Measurements from ENCODE around the gene EPN1.

Gene EPN1

GRCh38 chr19:55653651-55654322, 21.2 kb upstream of the EPN1 start:
- POLR2A ChIA-PET: interaction anchor here (0.7 to 1.4 kb wide), 10 partner anchors 11 to 248 kb away, joined by 3 to 10 read pairs (median 4); partner anchors contain the start of genes FIZ1, UBE2S, ZNF628 and ZNF784

GRCh38 chr19:55654323-55654867, 20.6 kb upstream of the EPN1 start:
- ChIA-PET POLR2A (interaction anchor here (0.5 to 1.4 kb wide), 17 partner anchors 9 to 315 kb away, joined by 3 to 10 read pairs (median 4); partner anchors contain the start of genes FIZ1, UBE2S, ZNF628 and ZNF784), CTCF (interaction anchor here (0.6 to 3.4 kb wide), 18 partner anchors 9 to 487 kb away, joined by 3 to 39 read pairs (median 6); partner anchors contain the start of genes FIZ1, ZNF444, ZNF581 and ZNF865)
- DNase-seq (ENCODE audit: extremely low spot score): peak; percentile 92
- no peak for TF ChIP-seq CTCF (IDR thresholded peaks at IDR 0.05; ENCODE audit: control extremely low read depth, extremely low read depth, low read depth, missing control alignments)

More at GRCh38 chr19:55653651-55654322, 21.2 kb upstream of the EPN1 start:
- peak; percentile 100 for TF ChIP-seq CTCF (IDR thresholded peaks at IDR 0.05; ENCODE audit: control extremely low read depth, extremely low read depth, low read depth, missing control alignments)
- CTCF ChIA-PET: interaction anchor here (0.6 to 3.4 kb wide), 20 partner anchors 10 to 488 kb away, joined by 3 to 39 read pairs (median 6); partner anchors contain the start of genes FIZ1, ZNF444, ZNF581 and ZNF865
- DNase-seq (ENCODE audit: extremely low spot score): peak; percentile 91

- TF ChIP-seq CTCF (IDR thresholded peaks at IDR 0.05; ENCODE audit: control extremely low read depth, extremely low read depth, low read depth, missing control alignments): no peak
- DNase-seq (ENCODE audit: extremely low spot score): peak; percentile 95
- POLR2A ChIA-PET: interaction anchor here (0.5 to 1.4 kb wide), 16 partner anchors 8 to 316 kb away, joined by 3 to 10 read pairs (median 4); partner anchors contain the start of genes FIZ1, ZNF628 and ZNF784
- CTCF ChIA-PET: interaction anchor here (0.6 to 3.4 kb wide), 18 partner anchors 9 to 486 kb away, joined by 3 to 39 read pairs (median 6); partner anchors contain the start of genes FIZ1, ZNF444, ZNF581 and ZNF865
These were observed 20.0 kb upstream of the EPN1 start, which contains the start of gene U2AF2 for GRCh38 chr19:55654868-55655647. Gene U2AF2 (plus strand): TSS chr19:55655035. CDS start chr19:55655105, 70 bp downstream.

- ChIA-PET POLR2A (no interaction called here), CTCF (interaction anchor here (1.2 to 5.0 kb wide), 4 partner anchors 13 to 151 kb away, joined by 3 to 28 read pairs (median 12); partner anchors contain the start of gene ZNF581)
- DNase-seq (ENCODE audit: extremely low spot score): no peak
- TF ChIP-seq CTCF (IDR thresholded peaks at IDR 0.05; ENCODE audit: control extremely low read depth, extremely low read depth, low read depth, missing control alignments): no peak
These were observed 19.4 kb upstream of the EPN1 start for GRCh38 chr19:55655648-55656040.

GRCh38 chr19:55656552-55656951, 18.5 kb upstream of the EPN1 start:
- ChIA-PET POLR2A (interaction anchor here (0.5 to 1.1 kb wide), 4 partner anchors 9 to 17 kb away, joined by 3 to 4 read pairs (median 4); partner anchors contain the start of gene CCDC106), CTCF (interaction anchor here (0.9 to 5.0 kb wide), 11 partner anchors 9 to 653 kb away, joined by 3 to 28 read pairs (median 4); partner anchors contain the start of gene ZNF581)
- no peak for DNase-seq (ENCODE audit: extremely low spot score)
- no peak for TF ChIP-seq CTCF (IDR thresholded peaks at IDR 0.05; ENCODE audit: control extremely low read depth, extremely low read depth, low read depth, missing control alignments)
